GM18526 (cell line): ENCODE measurements around the gene MBTD1.
A peak's percentile ranks its signal among the peaks of the same experiment; 100 is the strongest.

Experiments used
- POLR2A ChIP-seq: IDR thresholded peaks from 3 replicates; pipeline ENCODE4 v1.6.1; 2011; ENCODE audit not compliant: insufficient read length; ENCODE audit errors: extremely low read depth

The MBTD1 gene

DNA sequence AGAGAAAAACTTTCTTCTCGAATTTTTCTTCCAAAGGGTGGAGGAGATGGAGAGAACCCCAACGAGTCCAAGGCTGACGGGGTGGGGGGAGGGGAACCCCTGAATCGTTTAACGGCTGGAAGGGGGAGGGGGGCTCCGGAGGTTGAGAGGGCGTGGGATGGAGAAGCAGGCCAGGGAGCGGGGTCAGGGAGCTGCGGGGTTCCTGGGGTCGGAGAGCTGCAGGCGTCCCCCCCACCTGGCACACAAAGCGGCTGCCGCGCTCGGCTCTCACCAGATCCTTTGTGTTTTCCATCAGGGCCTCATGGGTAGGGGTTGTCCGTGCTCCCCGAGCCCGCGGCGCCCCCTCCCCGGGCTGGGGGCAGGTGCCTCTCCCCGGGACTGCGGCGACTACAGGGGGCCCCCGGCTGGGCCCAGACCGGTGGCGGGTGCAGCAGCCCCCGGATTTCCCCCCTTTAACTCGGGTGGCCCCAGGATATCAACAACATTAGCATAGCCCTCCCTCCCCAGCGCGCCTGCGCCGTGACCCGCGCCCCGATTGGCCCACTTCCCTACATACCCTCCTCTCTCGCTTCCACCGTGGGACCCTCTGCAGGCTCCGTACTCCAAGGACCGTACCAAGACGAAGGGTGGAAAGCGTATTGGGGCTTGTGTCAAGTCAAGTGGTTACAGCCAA, at the start of gene MBTD1:
TSS of gene MBTD1 (minus strand) at position 486 of the 673 bp plus-strand sequence. CDS start 34,888 bp downstream, outside the sequence.
- no peak for TF ChIP-seq POLR2A

DNA sequence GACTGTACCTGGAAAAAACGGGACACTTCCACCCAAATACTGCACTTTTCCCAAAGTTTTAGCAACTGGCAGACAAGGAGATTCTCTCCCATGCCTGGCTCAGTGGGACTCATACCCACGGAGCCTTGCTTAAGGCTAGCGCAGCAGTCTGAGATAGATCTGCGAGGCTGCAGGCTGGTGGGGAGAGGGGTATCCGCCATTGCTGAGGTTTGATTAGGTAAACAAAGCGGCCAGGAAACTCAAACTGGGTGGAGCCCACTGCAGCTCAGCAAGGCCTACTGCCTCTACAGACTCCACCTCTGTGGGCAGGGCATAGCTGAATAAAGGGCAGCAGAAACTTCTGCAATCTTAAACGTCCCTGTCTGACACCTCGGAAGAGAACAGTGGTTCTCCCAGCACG, 45.3 kb upstream of the MBTD1 start:
- no peak for TF ChIP-seq POLR2A

DNA sequence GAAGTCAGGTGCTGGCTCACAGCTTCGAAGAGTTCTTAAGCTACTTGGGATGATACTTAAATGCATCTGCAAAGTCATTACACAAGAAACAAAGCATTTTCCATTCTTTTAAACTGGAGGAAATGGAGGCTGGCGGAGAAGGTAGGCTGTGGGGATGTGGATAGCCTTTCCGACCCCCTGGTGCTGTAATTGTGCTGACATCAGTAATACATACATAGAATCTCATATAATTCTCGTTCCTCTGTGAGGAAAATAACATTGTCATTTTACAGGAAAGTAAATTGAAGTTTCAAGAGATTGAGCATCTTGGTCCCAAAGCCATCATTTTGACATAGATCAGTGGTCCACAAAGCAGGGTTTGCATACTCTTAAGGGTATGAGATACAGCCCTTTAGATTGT, 40.0 kb upstream of the MBTD1 start:
- no peak for TF ChIP-seq POLR2A

DNA sequence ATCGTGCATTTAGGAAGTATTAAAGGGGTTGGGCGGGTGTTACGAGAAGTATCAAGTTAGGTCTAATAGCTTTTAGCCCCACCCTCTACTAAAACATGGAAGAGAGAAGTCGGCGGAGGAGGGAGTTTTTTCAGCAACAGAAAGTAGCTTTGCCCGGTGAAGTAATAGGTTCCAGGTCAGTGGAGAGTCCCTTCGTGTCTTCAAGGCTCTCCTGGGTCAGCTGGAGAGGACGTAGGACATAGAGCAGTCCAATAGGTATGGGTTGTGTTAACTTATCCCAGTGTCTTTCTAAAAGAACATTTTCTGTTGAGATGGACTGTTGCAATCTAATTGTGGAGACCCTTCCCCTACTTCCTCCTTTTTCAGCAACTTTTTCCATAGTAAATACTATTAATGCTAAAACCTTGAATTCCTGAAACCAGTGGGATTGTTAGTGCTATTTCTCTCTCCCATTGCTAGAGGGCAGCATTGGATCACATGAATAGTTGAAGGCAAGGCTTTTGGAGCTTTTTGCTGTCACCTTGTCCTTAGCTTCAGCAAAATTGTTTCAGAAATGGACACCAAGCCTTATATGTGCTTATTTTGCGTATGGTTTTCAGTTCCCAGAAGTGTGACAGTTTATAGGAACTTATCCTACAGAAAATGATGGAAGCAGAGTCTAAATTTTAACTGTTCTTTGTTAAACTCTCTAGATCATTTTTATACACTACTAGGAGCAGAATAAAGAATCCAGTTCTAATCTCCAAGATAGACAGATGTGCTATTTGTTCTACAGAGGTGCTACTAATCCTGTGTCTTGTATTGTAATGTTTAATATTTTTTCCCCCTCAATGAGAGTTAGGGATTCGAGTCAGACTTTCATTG, 38.9 kb upstream of the MBTD1 start:
- no peak for TF ChIP-seq POLR2A

DNA sequence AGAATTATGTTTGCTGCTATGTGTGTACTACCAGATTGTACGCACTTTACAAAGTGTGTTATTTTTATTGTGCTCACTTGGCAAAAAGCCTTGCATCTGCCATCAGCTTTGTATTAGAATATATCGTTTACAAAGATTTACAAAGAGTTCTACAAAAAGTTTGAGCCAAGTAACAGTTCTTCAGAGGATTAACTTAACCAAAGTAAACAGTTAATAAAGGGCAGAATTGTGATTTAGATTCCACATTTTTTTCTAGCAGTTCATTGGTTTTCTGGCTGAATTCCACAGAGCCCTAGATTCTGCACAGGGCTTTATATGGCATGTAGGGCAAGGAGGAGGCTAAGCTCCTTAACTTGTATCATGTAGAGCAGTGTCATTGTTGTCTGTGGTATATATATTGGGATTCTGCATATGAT, 29.9 kb upstream of the MBTD1 start:
- TF ChIP-seq POLR2A, result no peak

DNA sequence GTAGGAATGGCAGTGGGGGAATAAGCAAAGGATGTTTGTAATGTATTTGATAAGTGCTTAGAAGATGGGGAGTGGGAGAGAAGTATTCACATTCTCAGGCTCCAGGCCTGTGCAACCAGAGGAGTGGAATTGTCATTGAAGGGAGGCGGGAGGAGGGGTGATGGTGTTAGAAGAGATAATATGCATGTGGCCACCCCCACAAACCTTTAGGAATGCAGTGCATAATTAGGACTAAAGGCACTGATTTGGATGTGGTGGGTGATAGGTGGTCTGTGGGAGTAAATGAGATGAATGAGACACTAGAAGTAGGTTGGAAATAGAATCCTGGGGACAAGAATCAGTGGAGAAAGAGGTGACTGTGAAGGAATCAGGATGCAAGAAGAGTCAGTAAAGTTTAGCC, 27.6 kb upstream of the MBTD1 start:
- TF ChIP-seq POLR2A, result no peak

DNA sequence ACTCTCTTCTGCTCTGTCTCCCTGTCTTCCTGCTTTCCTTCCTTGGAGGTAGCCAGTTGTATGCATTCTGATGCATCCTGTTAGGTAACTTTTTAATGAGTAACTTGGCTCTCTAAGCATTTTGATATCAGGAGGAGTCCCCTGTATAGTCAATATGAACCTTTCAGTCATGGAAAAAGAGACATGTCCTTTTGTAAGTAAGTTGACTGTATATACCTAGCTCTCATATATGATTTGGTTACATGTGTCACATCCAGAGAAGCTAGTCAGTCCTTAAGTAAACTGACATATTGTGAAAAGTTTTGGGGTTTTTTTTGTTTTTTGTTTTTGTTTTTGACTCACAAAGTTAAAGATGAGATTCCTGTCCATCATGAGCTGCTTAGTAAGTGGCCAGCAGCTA, 19.3 kb upstream of the MBTD1 start:
- no peak for TF ChIP-seq POLR2A

DNA sequence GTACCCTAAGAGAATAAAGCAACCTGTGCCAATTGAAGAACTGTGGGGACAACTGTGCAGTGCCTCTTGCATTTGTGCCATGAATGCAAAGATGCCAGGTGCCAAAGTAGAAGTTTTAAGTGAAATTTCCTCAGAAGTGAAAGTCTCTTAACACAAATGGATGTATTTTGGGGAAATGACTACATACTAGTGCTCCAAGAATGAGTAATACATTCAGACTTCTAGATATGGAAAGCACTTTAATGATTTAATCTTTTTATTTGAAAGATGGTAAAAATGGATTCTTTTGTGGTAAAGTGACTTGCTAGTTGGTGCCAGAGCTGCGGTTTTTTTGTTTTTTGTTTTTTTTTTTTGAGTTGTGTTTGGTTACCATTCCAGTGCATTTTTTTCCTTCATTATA, 15.5 kb upstream of the MBTD1 start:
- TF ChIP-seq POLR2A, result no peak

DNA sequence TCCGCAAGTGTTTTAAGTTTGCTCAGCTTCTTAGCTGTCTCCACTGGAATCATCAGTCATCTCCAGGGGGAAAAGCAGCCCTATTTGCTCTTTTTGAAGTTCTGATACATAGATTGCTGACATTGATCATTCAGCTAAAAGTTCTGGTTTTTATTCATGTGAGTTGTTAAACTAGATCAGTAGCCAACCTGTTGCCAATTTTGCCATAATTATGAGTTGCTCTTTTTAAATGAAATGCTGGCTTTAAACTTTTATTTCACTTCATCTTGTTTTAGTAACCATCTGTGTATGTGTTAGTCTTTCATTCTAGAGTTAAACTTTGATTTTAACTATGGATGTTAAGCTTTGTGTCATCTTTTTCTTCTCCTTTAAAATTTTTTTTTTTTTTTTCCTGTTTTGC, 13.0 kb upstream of the MBTD1 start:
- TF ChIP-seq POLR2A, result no peak

DNA sequence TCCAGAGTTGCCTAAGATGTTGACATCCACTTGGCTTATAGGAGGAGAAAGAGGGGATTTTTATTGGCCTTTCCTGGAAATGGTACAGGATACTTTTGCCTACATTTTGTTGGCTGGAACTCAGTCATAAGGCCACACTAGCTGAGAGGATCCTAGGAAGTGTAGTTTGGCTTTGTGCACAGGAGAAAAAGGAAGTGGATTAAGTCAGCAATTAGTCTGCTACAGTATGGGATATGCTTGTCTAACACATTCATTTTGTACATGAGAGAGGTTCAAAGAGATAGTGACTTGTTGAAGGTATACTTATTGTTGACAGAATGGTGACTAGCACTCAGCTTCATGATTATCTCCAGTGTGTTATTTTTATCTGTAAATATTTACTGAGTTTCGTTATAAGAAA, 10.8 kb upstream of the MBTD1 start:
- TF ChIP-seq POLR2A, result no peak

DNA sequence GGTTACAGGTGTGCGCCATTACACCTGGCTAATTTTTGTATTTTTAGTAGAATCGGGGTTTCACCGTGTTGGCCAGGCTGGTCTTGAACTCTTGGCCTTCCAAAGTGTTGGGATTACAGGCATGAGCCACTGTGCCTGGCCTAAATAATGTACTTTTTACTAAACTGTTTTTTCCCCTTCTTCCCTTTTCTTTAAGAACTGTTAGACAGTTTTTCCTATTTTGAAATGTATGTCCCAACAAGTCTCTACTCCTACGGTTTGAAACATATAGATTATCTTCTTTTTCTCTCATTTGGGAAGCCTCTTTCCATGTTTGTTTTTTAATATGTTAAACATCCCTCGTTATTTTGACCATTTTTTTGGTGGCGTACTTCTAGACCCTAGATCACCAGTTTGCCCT, 10.1 kb upstream of the MBTD1 start:
- no peak for TF ChIP-seq POLR2A

DNA sequence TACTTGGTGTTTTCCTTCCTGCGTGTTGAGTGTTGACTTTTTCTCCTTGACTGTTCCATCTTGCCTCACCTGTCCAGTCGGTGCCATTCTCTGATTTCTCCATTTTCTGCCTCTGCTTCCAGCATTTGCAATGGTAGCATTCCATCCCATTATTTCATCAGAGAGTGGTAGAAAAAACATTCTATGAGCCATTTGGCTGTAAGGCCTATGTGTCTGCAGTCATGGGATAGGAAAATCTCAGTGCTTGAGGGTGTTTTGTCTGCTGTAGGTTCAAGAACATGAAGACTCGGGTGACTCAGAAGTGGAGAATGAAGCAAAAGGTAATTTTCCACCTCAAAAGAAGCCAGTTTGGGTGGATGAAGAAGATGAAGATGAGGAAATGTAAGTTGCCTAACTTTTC, 3.2 kb upstream of the MBTD1 start:
- no peak for TF ChIP-seq POLR2A

DNA sequence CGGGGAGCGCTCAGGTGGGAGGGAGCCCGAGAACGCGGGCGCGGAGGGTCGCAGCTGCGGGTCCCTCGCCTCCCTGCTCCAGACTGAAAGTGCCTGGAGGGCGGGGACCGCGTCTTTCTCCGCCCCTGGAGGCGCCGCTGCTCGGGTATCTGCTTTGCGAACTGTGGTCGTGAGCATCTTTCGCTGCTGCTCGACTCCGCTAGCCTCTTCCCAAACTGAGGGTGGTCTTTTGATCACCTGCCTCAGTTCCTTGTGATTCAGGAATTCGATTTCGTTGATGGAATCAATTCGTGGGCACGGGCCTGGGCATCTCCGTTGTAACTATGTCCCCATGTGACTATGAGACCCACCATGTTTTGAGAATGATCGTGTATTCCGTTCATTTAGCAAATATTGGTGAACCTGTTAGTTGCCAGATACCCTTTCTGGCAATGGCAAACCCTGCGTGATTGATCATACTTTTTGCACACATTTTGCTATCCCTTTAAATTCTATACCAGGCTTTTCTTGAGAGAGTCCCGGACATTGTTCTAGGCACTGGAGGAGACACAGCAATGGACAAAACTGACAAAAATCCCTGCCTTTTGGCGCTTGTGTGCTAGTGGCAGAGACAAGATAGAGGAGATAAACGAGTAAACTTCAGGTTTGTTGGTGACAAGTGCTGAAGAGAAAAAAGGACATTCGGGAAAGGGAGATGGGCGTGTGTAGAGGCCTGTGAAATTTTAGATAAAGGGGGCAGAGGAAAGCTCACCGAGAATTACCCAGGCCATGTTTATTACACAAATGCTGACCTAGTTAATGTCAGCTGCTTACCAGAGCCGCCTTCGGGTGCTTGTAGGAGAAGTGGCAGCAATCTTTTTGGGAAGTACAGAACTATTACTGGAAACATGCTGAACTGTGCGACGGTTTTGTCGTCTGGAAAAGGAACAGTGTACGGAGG, 1.4 kb upstream of the MBTD1 start:
- TF ChIP-seq POLR2A, result no peak

DNA sequence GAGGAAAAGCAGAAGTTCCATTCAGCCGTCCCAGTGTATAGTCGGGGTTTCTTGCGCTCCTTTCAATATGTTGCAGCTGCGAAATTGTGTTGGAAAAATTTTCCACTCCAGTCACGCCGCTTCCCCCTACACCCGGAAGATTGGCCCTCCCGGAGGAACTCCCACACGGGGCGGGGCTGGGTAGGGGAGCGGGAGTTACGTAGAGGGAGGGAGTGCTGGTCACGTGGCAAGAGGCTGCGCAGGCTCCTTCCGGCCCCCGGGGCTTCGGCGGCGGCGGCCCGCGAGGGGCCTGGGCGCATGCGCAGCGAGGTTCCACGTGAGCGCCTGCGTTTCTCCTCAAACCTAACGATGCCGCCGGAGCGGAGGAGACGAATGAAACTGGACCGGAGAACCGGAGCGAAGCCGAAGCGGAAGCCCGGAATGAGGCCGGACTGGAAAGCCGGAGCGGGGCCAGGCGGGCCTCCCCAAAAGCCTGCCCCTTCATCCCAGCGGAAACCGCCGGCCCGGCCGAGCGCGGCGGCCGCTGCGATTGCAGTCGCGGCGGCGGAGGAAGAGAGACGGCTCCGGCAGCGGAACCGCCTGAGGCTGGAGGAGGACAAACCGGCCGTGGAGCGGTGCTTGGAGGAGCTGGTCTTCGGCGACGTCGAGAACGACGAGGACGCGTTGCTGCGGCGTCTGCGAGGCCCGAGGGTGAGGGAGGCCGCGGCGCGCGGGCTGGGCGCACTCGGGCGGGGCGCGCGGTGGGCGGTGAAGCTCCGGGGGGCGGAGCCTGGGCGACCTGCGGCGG, 581 bp upstream of the MBTD1 start, which contains the start of gene UTP18:
TSS of gene UTP18 (plus strand) at position 310 of the 787 bp plus-strand sequence. CDS start at position 349, 39 bp downstream.
- peak; percentile 68 for TF ChIP-seq POLR2A
